K562 (cell line): ENCODE results near the gene UBE2Q1. TPM values are rescaled to one million over a fixed set of nuclear protein-coding genes. Genes with fewer than 3 reads are reported as not detected.

Source experiments
- ATAC-seq: fragments of 200-7000 bp; cut with Tn5 transposase; 3 replicates; pipeline ENCODE4 v1.9.1; 2020; ENCODE audit warnings: moderate library complexity
- BruUV-seq: library from RNA; stranded (reverse); fragments of 400-500 nt; replicated peaks from 2 replicates; lab custom pipeline; 2021; lab: Mats Ljungman, UMichigan
- CTCF ChIA-PET: fragments of 300-600 bp; formaldehyde crosslinking; extraction: SDS; loops from one replicate; lab custom pipeline; 2021; ENCODE audit warnings: low intra/inter-chr PET ratio; lab: Yijun Ruan, JAX
- POLR2A ChIA-PET: fragments of 300-600, 350-650 bp; sonication (Branson Sonifier 250); formaldehyde crosslinking; extraction: SDS; loops from one replicate; lab custom pipeline; 2021; ENCODE audit warnings: antibody characterized with exemption, inconsistent platforms; lab: Yijun Ruan, JAX
- DNase-seq, 4 experiments: peaks; one replicate each; pipeline versions ENCODE4 v3.0.0 to v3.0.0-alpha.2; 2011 to 2018; ENCODE audit warnings: low spot score in 3 of 4, mixed read lengths in 3 of 4; ENCODE audit errors: extremely low read depth in 1 of 4
- FAIRE-seq: peaks from 2 replicates; lab custom pipeline; 2011; peaks lifted over from hg19 to GRCh38; lab: Jason Lieb, UNC
- H2AFZ ChIP-seq: 2 replicates; pipeline ENCODE4 v1.6.0; 2011; ENCODE audit warnings: low read depth, low read length, control low read depth, inconsistent platforms
- H3K27ac ChIP-seq: fragments of 200-600 bp; 3 replicates; pipeline ENCODE4 v1.8.0; 2011; ENCODE audit warnings: low read depth, mild to moderate bottlenecking, control low read depth, inconsistent platforms, low read length, moderate library complexity, mixed read lengths; ENCODE audit errors: extremely low read depth
- H3K27me3 ChIP-seq, 2 experiments: fragments of 300-600 bp in 1 of 2; 2 replicates in 1 of 2; 3 replicates in 1 of 2; pipeline versions ENCODE4 v1.6.0 to v1.8.0; 2011; ENCODE audit warnings: inconsistent platforms in 2 of 2, low read length in 2 of 2, mild to moderate bottlenecking in 1 of 2, mixed read lengths in 1 of 2, moderate library complexity in 1 of 2; ENCODE audit not compliant: control insufficient read depth in 2 of 2, insufficient read depth in 2 of 2
- H3K36me3 ChIP-seq: fragments of 300-600 bp; 3 replicates; pipeline ENCODE4 v1.8.0; 2011; ENCODE audit warnings: mild to moderate bottlenecking, low read length, inconsistent platforms; ENCODE audit not compliant: control insufficient read depth, insufficient read depth
- H3K4me1 ChIP-seq, 2 experiments: fragments of 200-600 bp in 1 of 2; replicated peaks in 1 of 2; 2 replicates in 1 of 2; 3 replicates in 1 of 2; pipeline versions ENCODE4 v1.5.1 to v1.8.0; 2011; ENCODE audit warnings: inconsistent platforms in 2 of 2, low read length in 2 of 2, mild to moderate bottlenecking in 1 of 2, mixed read lengths in 1 of 2, moderate library complexity in 1 of 2; ENCODE audit not compliant: control insufficient read depth in 2 of 2, insufficient read depth in 2 of 2
- H3K4me2 ChIP-seq: 2 replicates; pipeline ENCODE4 v1.6.1; 2011; ENCODE audit warnings: low read length, control low read depth, inconsistent platforms, mixed read lengths; ENCODE audit not compliant: insufficient read depth
- H3K4me3 ChIP-seq: fragments of 200-600 bp; sonication (generic), shearing (Covaris generic); 2 replicates; pipeline ENCODE4 v1.5.1; 2016; ENCODE audit warnings: control low read depth, inconsistent platforms
- H3K79me2 ChIP-seq: fragments of 200-600 bp; 3 replicates; pipeline ENCODE4 v1.8.0; 2011; ENCODE audit warnings: low read length, inconsistent platforms; ENCODE audit not compliant: control insufficient read depth, insufficient read depth
- H3K9ac ChIP-seq, 2 experiments: 2 replicates each; pipeline versions ENCODE4 v1.6.0 to v1.6.1; 2011; ENCODE audit warnings: low read depth in 2 of 2, low read length in 2 of 2, control low read depth in 1 of 2, inconsistent platforms in 1 of 2, mild to moderate bottlenecking in 1 of 2, mixed read lengths in 1 of 2; ENCODE audit not compliant: insufficient read depth in 1 of 2
- H3K9me1 ChIP-seq: one replicate; pipeline ENCODE4 v1.6.0; 2011; ENCODE audit warnings: inconsistent platforms, mild to moderate bottlenecking, low read length, moderate library complexity; ENCODE audit not compliant: control insufficient read depth, insufficient read depth
- H3K9me3 ChIP-seq: replicated peaks from 2 replicates; pipeline ENCODE4 v1.5.1; 2011; ENCODE audit warnings: low read depth, low read length, inconsistent platforms; ENCODE audit not compliant: control insufficient read depth, insufficient read depth
- H4K20me1 ChIP-seq: replicated peaks from 2 replicates; pipeline ENCODE4 v1.6.1; 2011; ENCODE audit warnings: low read length, inconsistent platforms, mixed read lengths; ENCODE audit not compliant: control insufficient read depth, insufficient read depth
- HMGN3 ChIP-seq: IDR thresholded peaks from 2 replicates; pipeline ENCODE4 v1.6.1; 2011; ENCODE audit warnings: borderline replicate concordance, low read depth, mild to moderate bottlenecking, mixed read lengths, low read length; ENCODE audit not compliant: insufficient read length; ENCODE audit errors: extremely low read depth
- MCM3 ChIP-seq: fragments of 450-650 bp; IDR thresholded peaks from 2 replicates; pipeline ENCODE4 v1.6.1; 2016
- NFIC ChIP-seq: fragments of 450-650 bp; IDR thresholded peaks from 2 replicates; pipeline ENCODE4 v1.6.1; 2017; ENCODE audit warnings: mild to moderate bottlenecking, inconsistent platforms
- NFIX ChIP-seq: fragments of 250-450 bp; sonication (Bioruptor Pico); IDR thresholded peaks from 2 replicates; pipeline ENCODE4 v1.4.0; 2020; ENCODE audit warnings: low read depth, mild to moderate bottlenecking, moderate library complexity
- ZBTB12 ChIP-seq: fragments of 250-450 bp; sonication (Bioruptor Pico); IDR thresholded peaks from 2 replicates; pipeline ENCODE4 v1.4.0; 2020
- WGBS: fragments of 100-300 bp; shearing (Covaris generic); methylation state at CpG from one replicate; pipeline ENCODE4 v1.1.6; 2016; ENCODE audit warnings: low coverage, mixed read lengths; ENCODE audit not compliant: insufficient coverage; ENCODE audit errors: missing lambda C conversion rate; 5-methylcytosine and 5-hydroxymethylcytosine counted together
- in situ Hi-C: fragments of 300-500 bp; cut with MboI; formaldehyde crosslinking; loops from 4 replicates; pipeline ENCODE4 v1.15.0; 2018; ENCODE audit warnings: inconsistent platforms, mixed read lengths
- intact Hi-C: fragments of 100-400 bp; cut with micrococcal nuclease; formaldehyde crosslinking; loops from 2 replicates; pipeline ENCODE4 v1.14.2; 2022
- polyA plus RNA-seq, 8 experiments: library from polyadenylated mRNA; depleted of rRNA in 4 of 8; stranded (reverse) in 5 of 8; unstranded in 3 of 8; fragments of >200 nt; fragmentation: Nextera tagmentation in 2 of 8; fragmentation: Illumina TruSeq in 1 of 8; extraction: Ambion mirVana in 2 of 8; extraction: Trizol in 1 of 8; gene quantifications; 2 replicates each; pipeline versions ENCODE4 v1.2.1 to v1.2.3, GENCODE V29; 2011 to 2014; ENCODE audit warnings: inconsistent platforms in 1 of 8, missing spikeins in 1 of 8
- total RNA-seq, 7 experiments: library from RNA; depleted of rRNA in 6 of 7; stranded (reverse); fragments of >200 nt in 6 of 7; fragmentation: Illumina TruSeq in 2 of 7; extraction: Trizol in 2 of 7; gene quantifications; 2 replicates each; pipeline versions ENCODE4 v1.2.1 to v1.2.3, GENCODE V29; 2011 to 2021; ENCODE audit warnings: low replicate concordance in 1 of 7

UBE2Q1 gene
- total and polyA plus RNA-seq, 9 of the 15 experiments (the other 6 are each of a cell fraction or from before 2014, with no cell fraction given) = 8.0 to 58.8 (median 27.6) TPM

GRCh38 chr1:154553056-154554030, 5.1 kb downstream of the UBE2Q1 start:
- ATAC-seq = no peak
- no peak overlapping the region for H3K27ac ChIP-seq

More at GRCh38 chr1:154553056-154554030, 5.1 kb downstream of the UBE2Q1 start:
- no peaks in the 10 kb centered on the region for H3K27me3 ChIP-seq
- H3K79me2 ChIP-seq = peaks cover 27% of the 10 kb centered on the region
- no TSS peak for BruUV-seq
- H3K4me3 ChIP-seq = no peak overlapping the region
- in situ Hi-C loops = no loop called here
- no peak overlapping the region for H2AFZ ChIP-seq
- H3K4me2 ChIP-seq = no peak overlapping the region
- no peak for FAIRE-seq
- peaks cover 8% of the 10 kb centered on the region; the same call in 1 of the 2 replicates for H4K20me1 ChIP-seq
- intact Hi-C loops = no loop called here
- no peaks in the 10 kb centered on the region for H3K9me3 ChIP-seq
- H3K4me1 ChIP-seq = peaks cover 9 to 13% of the 10 kb centered on the region in 2 experiments; a peak in 4 of 5 replicates
- DNase-seq = no peak
- TF ChIP-seq HMGN3 (no peak), NFIC (peak; percentile 93), MCM3 (no peak), ZBTB12 (CRISPR knock-in tag) (no peak), NFIX (peak; percentile 65; the same call in 1 of the 2 replicates)
- no peak overlapping the region for H3K9ac ChIP-seq
- 70% methylated on average over 11 of the region's 12 CpGs for WGBS
- ChIA-PET POLR2A (interaction anchor here (0.7 to 1.2 kb wide), 4 partner anchors 11 to 73 kb away, joined by 3 to 4 read pairs (median 3); no protein-coding TSS in a partner anchor), CTCF (interaction anchor here (0.6 kb wide), 1 partner anchor 719 kb away, joined by 3 read pairs; no protein-coding TSS in a partner anchor)
- no peaks in the 10 kb centered on the region for H3K9me1 ChIP-seq
- peaks cover 78% of the 10 kb centered on the region for H3K36me3 ChIP-seq
